ENCODE results near the gene AVPR2.

- TF ChIP-seq CTCF (IDR thresholded peaks at IDR 0.05) (no peak), EZH2phosphoT487 (IDR thresholded peaks at IDR 0.05) (no peak), EZH2 (IDR thresholded peaks at IDR 0.05) (no peak)
Measured at GRCh38 chrX:153909024-153909979, 4.8 kb downstream of the AVPR2 start.

Measured in neural progenitor cell (in vitro differentiated cells).